ENCODE results near the gene CCDC87.

Gene CCDC87

DNA sequence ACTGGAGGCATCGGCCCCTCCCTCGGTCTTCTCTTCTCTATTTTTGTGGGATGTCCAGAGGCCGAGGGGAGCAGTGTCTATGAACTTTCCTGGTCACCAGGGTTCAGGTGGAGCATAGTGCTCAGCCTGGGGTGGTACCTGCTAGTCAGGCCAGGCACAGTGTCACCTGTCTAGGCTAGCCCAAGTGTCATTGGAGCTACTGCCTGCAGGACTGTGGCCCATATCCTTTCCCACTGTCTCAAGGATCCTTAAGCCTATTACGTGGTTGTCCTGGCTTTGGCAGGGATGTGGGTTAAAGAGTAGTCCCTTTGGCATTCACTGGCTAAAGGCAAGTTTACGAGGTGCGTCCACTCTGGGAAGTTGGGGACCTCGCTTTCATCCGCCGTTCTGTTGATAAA, 32.9 kb upstream of the CCDC87 start:
- TF ChIP-seq, protein P1, sequence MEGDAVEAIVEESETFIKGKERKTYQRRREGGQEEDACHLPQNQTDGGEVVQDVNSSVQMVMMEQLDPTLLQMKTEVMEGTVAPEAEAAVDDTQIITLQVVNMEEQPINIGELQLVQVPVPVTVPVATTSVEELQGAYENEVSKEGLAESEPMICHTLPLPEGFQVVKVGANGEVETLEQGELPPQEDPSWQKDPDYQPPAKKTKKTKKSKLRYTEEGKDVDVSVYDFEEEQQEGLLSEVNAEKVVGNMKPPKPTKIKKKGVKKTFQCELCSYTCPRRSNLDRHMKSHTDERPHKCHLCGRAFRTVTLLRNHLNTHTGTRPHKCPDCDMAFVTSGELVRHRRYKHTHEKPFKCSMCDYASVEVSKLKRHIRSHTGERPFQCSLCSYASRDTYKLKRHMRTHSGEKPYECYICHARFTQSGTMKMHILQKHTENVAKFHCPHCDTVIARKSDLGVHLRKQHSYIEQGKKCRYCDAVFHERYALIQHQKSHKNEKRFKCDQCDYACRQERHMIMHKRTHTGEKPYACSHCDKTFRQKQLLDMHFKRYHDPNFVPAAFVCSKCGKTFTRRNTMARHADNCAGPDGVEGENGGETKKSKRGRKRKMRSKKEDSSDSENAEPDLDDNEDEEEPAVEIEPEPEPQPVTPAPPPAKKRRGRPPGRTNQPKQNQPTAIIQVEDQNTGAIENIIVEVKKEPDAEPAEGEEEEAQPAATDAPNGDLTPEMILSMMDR (IDR thresholded peaks at IDR 0.05; ENCODE audit: borderline replicate concordance, control extremely low read depth, extremely low read depth, insufficient read depth, missing control alignments): no peak
- no peak for DNase-seq (ENCODE audit: low spot score)
- in situ Hi-C loops (cut with MboI; ENCODE audit: low sequenced_read_pairs, unreplicated experiment): no loop called here

DNA sequence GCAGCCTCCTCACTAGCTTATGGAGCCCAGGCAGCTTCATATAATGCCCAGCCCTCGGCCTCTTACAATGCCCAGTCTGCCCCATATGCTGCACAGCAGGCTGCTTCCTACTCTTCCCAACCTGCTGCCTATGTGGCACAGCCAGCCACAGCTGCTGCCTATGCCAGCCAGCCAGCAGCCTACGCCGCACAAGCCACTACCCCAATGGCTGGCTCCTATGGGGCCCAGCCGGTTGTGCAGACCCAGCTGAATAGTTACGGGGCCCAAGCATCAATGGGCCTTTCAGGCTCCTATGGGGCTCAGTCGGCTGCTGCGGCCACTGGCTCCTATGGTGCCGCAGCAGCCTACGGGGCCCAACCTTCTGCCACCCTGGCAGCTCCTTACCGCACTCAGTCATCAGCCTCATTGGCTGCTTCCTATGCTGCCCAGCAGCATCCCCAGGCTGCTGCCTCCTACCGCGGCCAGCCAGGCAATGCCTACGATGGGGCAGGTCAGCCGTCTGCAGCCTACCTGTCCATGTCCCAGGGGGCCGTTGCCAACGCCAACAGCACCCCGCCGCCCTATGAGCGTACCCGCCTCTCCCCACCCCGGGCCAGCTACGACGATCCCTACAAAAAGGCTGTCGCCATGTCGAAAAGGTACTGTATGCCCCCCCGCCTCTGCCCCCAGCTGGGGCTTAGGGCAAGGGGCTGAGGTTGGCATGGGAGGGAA, 32.3 kb upstream of the CCDC87 start:
- TF ChIP-seq, protein P1 (IDR thresholded peaks at IDR 0.05; ENCODE audit: borderline replicate concordance, control extremely low read depth, extremely low read depth, insufficient read depth, missing control alignments): no peak
- in situ Hi-C loops (cut with MboI; ENCODE audit: low sequenced_read_pairs, unreplicated experiment): no loop called here
- DNase-seq (ENCODE audit: low spot score): no peak

DNA sequence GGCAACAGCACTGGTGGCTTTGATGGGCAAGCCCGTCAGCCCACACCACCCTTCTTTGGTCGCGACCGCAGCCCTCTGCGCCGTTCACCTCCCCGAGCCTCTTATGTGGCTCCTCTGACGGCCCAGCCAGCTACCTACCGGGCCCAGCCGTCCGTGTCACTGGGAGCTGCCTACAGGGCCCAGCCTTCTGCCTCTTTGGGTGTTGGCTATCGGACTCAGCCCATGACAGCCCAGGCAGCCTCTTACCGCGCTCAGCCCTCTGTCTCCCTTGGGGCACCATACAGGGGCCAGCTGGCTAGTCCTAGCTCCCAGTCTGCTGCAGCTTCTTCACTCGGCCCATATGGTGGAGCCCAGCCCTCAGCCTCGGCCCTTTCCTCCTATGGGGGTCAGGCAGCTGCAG, 31.6 kb upstream of the CCDC87 start:
- TF ChIP-seq, protein P1 (IDR thresholded peaks at IDR 0.05; ENCODE audit: borderline replicate concordance, control extremely low read depth, extremely low read depth, insufficient read depth, missing control alignments): no peak
- no peak for DNase-seq (ENCODE audit: low spot score)
- in situ Hi-C loops (cut with MboI; ENCODE audit: low sequenced_read_pairs, unreplicated experiment): no loop called here

DNA sequence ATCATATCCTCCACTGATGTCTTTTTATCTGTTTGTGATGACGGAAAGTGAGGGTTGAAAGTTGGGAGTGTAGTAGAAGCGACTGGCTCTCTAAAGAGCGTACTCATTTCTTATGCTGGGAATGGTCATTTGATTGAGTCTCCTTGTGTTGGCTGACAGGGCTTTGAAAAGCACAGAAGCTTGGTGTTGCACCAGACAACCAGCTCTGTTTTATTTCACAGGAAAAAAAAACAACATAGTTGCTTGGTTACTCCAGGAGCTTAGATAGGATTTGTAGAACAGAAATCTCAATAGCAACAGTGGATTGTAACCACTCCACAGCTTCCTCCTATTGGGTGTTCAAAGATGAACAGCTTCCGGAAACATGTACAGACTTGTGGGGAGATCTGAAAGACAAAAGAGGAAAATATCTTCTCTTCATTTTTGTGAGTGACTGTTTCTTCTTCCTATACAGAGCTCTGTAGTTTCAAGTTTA, 26.3 kb upstream of the CCDC87 start:
- in situ Hi-C loops (cut with MboI; ENCODE audit: low sequenced_read_pairs, unreplicated experiment): no loop called here
- TF ChIP-seq, protein P1 (IDR thresholded peaks at IDR 0.05; ENCODE audit: borderline replicate concordance, control extremely low read depth, extremely low read depth, insufficient read depth, missing control alignments): no peak
- DNase-seq (ENCODE audit: low spot score): peak; percentile 60

DNA sequence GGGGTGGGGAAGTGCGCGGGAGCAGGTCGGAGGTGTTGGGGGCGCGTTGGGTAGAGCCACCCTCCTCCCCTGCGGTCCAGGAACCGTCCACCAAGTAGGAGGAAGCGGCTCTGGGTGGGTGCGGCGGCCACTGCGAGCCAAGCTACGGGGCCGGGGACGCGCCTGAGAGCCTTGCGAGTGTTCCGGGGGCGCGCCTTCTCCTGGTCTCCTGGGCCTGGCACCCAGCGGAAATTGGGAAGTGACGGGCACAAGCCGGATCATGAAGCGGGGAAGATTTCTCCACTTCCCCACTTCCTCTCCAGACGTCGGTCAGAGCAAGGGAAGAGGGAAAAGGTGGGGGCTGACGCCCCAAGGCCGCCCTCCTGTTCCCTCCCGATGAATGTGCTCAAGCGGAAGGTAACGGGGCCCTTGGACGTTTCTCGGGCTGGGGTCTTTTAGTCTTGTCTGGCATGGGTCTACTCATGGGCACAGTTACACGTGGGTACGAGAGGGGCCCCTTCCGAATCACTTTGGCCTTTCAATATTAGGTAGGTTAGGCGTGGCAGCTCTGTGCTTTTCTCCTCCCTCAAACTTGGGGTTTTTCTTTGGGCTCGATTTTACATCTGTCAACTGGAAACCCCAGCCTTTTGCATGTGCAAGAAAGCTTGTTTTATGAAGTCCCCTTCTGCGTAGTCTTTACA, 24.4 kb upstream of the CCDC87 start:
- TF ChIP-seq, protein P1 (IDR thresholded peaks at IDR 0.05; ENCODE audit: borderline replicate concordance, control extremely low read depth, extremely low read depth, insufficient read depth, missing control alignments): no peak
- in situ Hi-C loops (cut with MboI; ENCODE audit: low sequenced_read_pairs, unreplicated experiment): no loop called here
- DNase-seq (ENCODE audit: low spot score): no peak

DNA sequence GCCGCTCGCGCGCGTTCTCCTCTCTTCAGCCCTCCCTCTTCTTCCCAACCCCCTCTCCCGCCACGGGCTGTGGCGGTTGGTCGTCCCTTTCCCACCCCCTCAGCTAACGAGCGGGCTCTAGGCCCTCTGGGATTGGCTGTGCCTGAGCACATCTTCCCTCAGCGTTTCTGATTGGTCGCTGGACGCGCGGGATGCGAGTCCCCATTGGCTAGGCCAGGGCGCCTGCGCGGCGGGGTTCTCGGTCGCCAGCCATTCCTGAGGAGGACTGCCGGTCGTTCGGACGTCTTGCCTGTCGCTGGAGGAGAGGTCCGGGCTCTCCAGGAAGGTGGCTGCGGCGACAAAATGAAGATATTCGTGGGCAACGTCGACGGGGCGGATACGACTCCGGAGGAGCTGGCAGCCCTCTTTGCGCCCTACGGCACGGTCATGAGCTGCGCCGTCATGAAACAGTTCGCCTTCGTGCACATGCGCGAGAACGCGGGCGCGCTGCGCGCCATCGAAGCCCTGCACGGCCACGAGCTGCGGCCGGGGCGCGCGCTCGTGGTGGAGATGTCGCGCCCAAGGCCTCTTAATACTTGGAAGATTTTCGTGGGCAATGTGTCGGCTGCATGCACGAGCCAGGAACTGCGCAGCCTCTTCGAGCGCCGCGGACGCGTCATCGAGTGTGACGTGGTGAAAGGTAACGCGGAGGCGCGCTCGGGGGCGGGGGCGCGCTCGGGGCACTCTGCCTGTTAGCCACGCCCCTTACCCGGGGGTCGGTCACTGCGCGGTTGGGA, 23.7 kb upstream of the CCDC87 start, which contains the start of gene RBM14:
Gene RBM14, plus strand, starts transcription at position 252 of the 776 bp plus-strand sequence. Its CDS starts 91 bp downstream, at position 343.
- TF ChIP-seq, protein P1 (IDR thresholded peaks at IDR 0.05; ENCODE audit: borderline replicate concordance, control extremely low read depth, extremely low read depth, insufficient read depth, missing control alignments): no peak
- in situ Hi-C loops (cut with MboI; ENCODE audit: low sequenced_read_pairs, unreplicated experiment): no loop called here
- peak; percentile 99 for DNase-seq (ENCODE audit: low spot score)

Measured in GM13976 (cell line).